ENCODE results near the gene SND1. TPM values are rescaled to one million over a fixed set of nuclear protein-coding genes. Genes with fewer than 3 reads are reported as not detected.

SND1 gene
- total RNA-seq, 4 donors from 2014 or later: 84.2 to 98.8 (median 93.4) TPM

- 57 to 89% methylated on average over 1 of the region's 1 CpG for WGBS, 2 donors
- H3K9me3 ChIP-seq: no peaks in the 10 kb centered on the region
- H3K36me3 ChIP-seq: peaks cover 0 to 83% (median 10%) of the 10 kb centered on the region in 3 donors
- peaks cover 0 to 9% (median 0%) of the 10 kb centered on the region in 3 donors for H3K4me1 ChIP-seq
- DNase-seq: no peak
- H3K4me3 ChIP-seq: no peak overlapping the region
- TF ChIP-seq POLR2A (IDR thresholded peaks at IDR 0.05) (no peak), CTCF (IDR thresholded peaks at IDR 0.05) (no peak)
- H3K27me3 ChIP-seq: no peaks in the 10 kb centered on the region
- no peak overlapping the region for H3K27ac ChIP-seq
- intact Hi-C loops (cut with DNase I): no loop called here
Measured at GRCh38 chr7:127692200-127692599, 40.2 kb downstream of the SND1 start.

GRCh38 chr7:127699853-127700252, 47.9 kb downstream of the SND1 start:
- peaks cover 0 to 100% (median 23%) of the 10 kb centered on the region in 3 donors for H3K36me3 ChIP-seq
- TF ChIP-seq CTCF (IDR thresholded peaks at IDR 0.05) (no peak), POLR2A (IDR thresholded peaks at IDR 0.05) (no peak)

GRCh38 chr7:127702052-127702652, 50.2 kb downstream of the SND1 start:
- H3K36me3 ChIP-seq: peaks cover 0 to 100% (median 25%) of the 10 kb centered on the region in 3 donors
- no peak for DNase-seq
- WGBS, 2 donors: 83 to 91% methylated on average over 6 of the region's 6 CpGs

More at GRCh38 chr7:127699853-127700252, 47.9 kb downstream of the SND1 start:
- H3K4me1 ChIP-seq: no peaks in the 10 kb centered on the region
- H3K4me3 ChIP-seq: no peak overlapping the region
- H3K27ac ChIP-seq: no peak overlapping the region
- no peaks in the 10 kb centered on the region for H3K9me3 ChIP-seq
- WGBS, 2 donors: 67 to 89% methylated on average over 2 of the region's 2 CpGs
- intact Hi-C loops (cut with DNase I): no loop called here
- H3K27me3 ChIP-seq: no peaks in the 10 kb centered on the region
- no peak for DNase-seq

GRCh38 chr7:127702938-127703337, 50.9 kb downstream of the SND1 start:
- no peaks in the 10 kb centered on the region for H3K9me3 ChIP-seq
- H3K4me1 ChIP-seq: no peaks in the 10 kb centered on the region
- peaks cover 0 to 100% (median 25%) of the 10 kb centered on the region in 3 donors for H3K36me3 ChIP-seq
- WGBS, 2 donors: 81 to 93% methylated on average over 7 of the region's 7 CpGs
- intact Hi-C loops (cut with DNase I): no loop called here
- no peak overlapping the region for H3K4me3 ChIP-seq
- no peak for DNase-seq
- H3K27me3 ChIP-seq: no peaks in the 10 kb centered on the region
- TF ChIP-seq POLR2A (IDR thresholded peaks at IDR 0.05): no peak
- no peak for TF ChIP-seq CTCF (IDR thresholded peaks at IDR 0.05)
- H3K27ac ChIP-seq: no peak overlapping the region

More at GRCh38 chr7:127702052-127702652, 50.2 kb downstream of the SND1 start:
- no peak overlapping the region for H3K4me3 ChIP-seq
- no peaks in the 10 kb centered on the region for H3K27me3 ChIP-seq
- TF ChIP-seq CTCF (IDR thresholded peaks at IDR 0.05) (no peak), POLR2A (IDR thresholded peaks at IDR 0.05) (no peak)
- H3K9me3 ChIP-seq: no peaks in the 10 kb centered on the region
- intact Hi-C loops (cut with DNase I): no loop called here
- H3K27ac ChIP-seq: no peak overlapping the region
- no peaks in the 10 kb centered on the region for H3K4me1 ChIP-seq

GRCh38 chr7:127704211-127704610, 52.2 kb downstream of the SND1 start:
- WGBS, 2 donors: 31 to 80% methylated on average over 1 of the region's 1 CpG
- Histone ChIP-seq H3K4me3 (no peak overlapping the region), H3K36me3 (peaks cover 0 to 98% (median 25%) of the 10 kb centered on the region in 3 donors), H3K27ac (no peak overlapping the region), H3K27me3 (no peaks in the 10 kb centered on the region), H3K4me1 (no peaks in the 10 kb centered on the region), H3K9me3 (no peaks in the 10 kb centered on the region)
- TF ChIP-seq CTCF (IDR thresholded peaks at IDR 0.05): no peak
- TF ChIP-seq POLR2A (IDR thresholded peaks at IDR 0.05): no peak
- intact Hi-C loops (cut with DNase I): no loop called here
- no peak for DNase-seq

All from esophagus squamous epithelium (tissue), 5 donors.